PFSK-1 (cell line): ENCODE measurements around the gene HHAT.

Experiments
- POLR2AphosphoS5 ChIP-seq: IDR thresholded peaks from 2 replicates; pipeline ENCODE4 v1.6.1; 2012; ENCODE audit warnings: low read depth, mild to moderate bottlenecking, control low read depth, low read length, moderate library complexity
- REST ChIP-seq, 2 experiments: IDR thresholded peaks; 2 replicates each; pipeline versions ENCODE4 v1.6.1 to v1.8.0; 2011 to 2012; ENCODE audit warnings: low read depth in 2 of 2, low read length in 2 of 2, control low read depth in 1 of 2, inconsistent platforms in 1 of 2, mild to moderate bottlenecking in 1 of 2, moderate library complexity in 1 of 2; ENCODE audit not compliant: insufficient read depth in 1 of 2
- TAF1 ChIP-seq: IDR thresholded peaks from 2 replicates; pipeline ENCODE4 v1.6.1; 2012; ENCODE audit warnings: low read length, control low read depth, borderline replicate concordance; ENCODE audit not compliant: insufficient read depth

- TF ChIP-seq POLR2AphosphoS5: no peak
- TF ChIP-seq TAF1: no peak
- no peak for TF ChIP-seq REST (IDR thresholded peaks at IDR 0.05; ENCODE audit: insufficient read depth in 1 of 2, low read depth in 2 of 2, low read length in 2 of 2)
Observed at GRCh38 chr1:210464519-210465039, 135.9 kb downstream of the HHAT start.
